HG02840 (cell line): ENCODE results near the gene TRIO.

Experiments used
- ATAC-seq: cut with Tn5 transposase; IDR thresholded peaks from one replicate; pipeline ENCODE4 v1.9.1; 2021; ENCODE audit warnings: mild to moderate bottlenecking, moderate library complexity, moderate number of reproducible peaks; ENCODE audit not compliant: unreplicated experiment, low FRiP score

TRIO gene

DNA sequence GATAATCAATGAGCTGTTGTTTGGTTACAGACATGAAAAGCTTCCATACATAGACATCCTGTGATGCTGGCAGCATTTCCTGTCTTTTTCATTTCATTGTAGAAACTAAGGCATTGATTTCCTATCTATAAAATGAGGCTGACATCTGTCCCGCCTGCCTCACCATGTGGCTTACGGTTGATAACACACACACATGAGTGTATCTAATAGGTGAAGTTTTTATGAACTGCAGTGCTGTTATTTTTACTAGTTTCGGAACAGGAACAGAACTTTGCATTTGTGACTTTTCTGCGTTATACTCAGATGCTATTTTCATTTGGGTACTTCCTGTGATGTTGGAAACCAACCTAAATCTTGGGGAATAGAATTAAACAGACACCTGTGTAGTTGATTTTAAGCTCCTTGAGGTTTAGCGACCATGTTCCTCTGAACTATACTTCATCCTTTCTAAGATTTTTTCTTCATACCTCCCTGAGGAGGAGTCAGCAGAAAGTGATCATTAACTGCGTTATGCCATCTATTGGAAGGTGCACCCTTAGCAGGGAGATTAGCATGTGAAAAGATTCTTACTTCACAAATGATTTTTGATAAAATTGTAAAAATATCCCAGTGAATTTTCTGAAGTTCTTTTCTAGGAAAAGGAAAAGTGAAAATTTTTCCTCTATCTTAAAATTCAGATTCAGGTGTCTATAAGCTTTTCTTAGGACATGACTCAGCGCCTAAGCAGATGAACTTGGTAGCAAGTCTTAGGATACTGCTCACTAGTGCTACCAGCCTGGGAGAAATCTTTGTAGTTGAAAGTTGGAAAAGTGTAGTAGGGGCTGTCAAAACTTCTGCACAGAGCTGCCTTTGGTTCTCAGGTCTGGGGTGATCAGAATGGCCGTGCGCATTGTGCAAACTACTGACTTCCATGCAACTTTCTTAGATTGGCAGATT lies 134.5 kb downstream of the TRIO start:
- ATAC-seq, result no peak

DNA sequence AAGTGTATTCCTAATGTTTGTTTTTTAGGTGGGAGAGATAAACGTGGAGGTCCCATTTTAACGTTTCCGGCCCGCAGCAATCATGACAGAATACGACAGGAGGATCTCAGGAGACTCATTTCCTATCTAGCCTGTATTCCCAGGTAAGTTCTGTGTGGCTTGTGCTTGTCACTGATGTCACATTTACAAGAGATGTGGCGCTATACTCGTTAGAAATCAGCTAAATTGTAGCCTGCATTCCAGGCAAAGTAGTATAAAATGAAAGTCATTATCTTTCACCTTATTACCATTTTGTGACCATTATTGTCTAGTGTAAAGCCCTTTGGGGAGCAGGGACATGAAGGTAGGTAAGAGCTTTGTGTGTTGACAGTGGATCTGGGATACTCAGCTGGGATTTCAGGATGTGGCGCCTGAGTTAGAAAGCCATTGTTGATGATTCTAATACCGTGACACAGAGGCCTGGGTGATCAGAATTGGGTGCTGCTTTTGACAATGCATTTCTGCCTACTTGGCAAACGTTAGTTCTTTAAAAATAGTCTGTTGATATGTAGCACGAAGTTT lies 137.2 kb downstream of the TRIO start:
- no peak for ATAC-seq

GRCh38 chr5:14281746-14282181 lies 138.6 kb downstream of the TRIO start:
- no peak for ATAC-seq

DNA sequence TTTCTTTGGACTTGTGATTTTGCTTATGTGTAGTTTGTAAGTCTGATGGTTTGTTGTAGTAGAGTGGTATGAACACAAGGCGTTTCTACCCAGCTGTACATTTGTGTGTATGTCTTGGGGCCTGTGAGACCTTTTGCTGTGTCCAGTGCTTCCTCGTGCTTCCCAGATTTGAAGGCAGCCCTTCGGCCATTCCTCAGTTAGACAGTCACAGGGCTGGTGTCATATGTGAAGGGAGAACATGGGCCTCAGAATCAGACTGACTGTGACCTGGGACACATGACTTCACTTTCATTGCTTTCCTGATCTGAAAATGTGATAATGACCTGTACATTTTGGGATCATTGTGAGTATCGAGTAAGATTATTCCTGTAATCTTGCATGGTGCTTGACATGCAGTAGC lies 140.0 kb downstream of the TRIO start:
- no peak for ATAC-seq

GRCh38 chr5:14284392-14285148 lies 141.4 kb downstream of the TRIO start:
- ATAC-seq, result no peak

GRCh38 chr5:14286007-14286406 lies 142.9 kb downstream of the TRIO start:
- ATAC-seq, result no peak

GRCh38 chr5:14286574-14287421 lies 143.7 kb downstream of the TRIO start:
- peak; percentile 67 for ATAC-seq

DNA sequence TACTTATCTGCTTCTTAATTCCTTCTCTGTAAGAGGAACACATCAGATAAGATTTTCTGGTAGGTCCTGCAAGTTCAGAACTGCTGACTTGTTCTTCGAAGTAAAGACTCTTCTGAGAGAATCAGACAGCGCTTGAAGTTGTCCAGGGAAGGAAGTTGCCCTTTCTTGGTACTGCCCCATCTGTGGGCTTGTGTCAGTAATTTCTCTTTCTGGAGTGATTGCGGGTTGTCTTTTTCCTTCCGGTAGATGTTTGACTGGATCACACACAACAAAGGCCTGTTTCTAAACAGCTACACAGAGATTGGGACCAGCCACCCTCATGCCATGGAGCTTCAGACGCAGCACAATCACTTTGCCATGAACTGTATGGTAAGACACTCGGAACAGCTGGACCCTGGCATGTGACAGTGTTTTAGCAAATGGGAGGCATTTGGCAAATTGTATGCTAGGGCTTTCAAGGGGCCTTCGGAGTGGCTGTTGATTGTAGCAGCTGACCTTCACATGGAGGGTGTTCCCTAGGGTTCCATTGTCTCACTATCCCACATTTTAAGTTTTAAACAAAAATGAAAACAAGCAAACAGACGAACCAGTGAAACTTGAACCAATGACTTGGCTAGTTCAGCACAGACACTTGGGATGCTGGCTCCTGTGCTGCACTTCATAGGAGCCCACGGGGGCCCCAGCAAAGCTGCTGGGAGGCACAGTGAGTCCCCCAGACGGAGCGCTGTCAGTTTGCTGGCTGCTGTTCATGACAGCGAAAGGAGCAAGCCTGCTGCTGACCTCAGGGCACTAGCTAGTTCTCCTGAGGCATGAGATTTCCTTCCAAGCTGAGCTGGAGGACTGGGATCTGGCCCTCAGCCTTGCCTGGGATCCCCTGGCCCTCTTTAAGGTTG lies 149.9 kb downstream of the TRIO start:
- ATAC-seq, result no peak

DNA sequence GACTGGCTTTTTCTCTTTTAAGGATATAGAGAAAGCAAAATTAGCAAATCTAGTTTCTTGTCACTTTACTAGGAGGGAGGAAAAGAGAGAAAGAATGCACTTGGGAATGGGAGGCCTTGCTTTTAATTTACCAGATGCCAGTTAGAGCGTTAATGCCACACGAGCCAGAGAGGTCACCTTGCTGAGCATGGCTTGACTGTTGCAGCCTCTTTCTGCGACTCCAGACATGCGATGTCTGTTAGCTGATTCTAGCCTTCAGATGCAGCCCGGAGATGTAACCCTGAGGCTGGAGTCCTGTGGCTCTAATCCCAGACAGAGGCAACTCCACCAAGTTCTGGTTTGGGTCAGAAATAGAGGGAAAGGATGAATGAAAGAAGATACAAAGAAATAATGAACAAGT lies 152.5 kb downstream of the TRIO start:
- no peak for ATAC-seq

DNA sequence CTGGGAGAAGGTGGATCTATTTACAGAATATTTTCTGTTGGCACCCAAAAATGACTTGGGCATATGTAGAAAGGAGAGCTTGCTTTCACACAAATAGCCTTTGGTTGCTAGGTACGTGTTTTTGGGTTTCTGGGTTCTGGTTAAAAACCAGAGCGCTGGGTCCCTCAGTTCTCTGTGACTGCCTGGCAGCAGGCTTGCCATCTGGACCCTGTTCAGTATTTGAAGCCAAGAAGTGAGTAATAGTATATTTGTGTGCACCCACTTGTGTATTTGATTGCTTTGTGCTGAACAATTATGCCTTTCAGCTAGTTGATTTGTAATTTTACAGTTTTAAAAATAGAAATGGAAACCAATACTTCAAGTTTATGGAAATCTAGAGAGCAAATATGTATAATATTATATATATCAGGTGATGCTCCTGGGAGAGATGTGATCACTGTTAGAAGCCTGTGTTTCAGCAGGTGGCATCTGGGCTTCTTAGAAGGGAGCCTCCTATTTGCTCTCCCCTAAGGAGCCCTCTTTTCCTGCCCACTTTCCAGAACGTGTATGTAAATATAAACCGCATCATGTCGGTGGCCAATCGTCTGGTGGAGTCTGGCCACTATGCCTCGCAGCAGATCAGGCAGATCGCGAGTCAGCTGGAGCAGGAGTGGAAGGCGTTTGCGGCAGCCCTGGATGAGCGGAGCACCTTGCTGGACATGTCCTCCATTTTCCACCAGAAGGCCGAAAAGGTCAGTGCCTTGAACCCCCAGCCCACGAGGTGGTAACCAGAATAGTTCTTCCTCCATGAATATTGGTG lies 153.6 kb downstream of the TRIO start:
- ATAC-seq, result no peak

DNA sequence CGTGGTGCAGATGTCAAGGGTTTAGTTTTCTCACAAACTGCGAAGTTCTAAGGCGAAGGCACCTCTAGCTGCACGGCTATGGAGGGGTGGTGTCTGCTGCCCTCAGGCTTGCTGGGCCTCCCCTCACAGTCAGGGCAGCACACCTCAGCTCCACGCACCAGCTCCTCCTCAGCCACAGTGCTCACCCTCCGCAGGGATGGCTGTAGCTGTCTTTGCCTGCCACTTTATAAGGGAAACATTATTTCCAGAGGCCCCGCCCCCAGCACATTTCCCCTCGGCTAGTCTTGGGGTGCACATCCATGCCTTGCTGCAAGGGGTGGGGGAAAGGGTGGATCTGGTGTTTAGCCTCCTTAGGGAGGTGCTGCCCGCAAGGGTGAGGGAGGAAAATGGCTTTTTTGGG lies 154.6 kb downstream of the TRIO start:
- ATAC-seq, result no peak

GRCh38 chr5:14298126-14298847 lies 155.1 kb downstream of the TRIO start:
- no peak for ATAC-seq

DNA sequence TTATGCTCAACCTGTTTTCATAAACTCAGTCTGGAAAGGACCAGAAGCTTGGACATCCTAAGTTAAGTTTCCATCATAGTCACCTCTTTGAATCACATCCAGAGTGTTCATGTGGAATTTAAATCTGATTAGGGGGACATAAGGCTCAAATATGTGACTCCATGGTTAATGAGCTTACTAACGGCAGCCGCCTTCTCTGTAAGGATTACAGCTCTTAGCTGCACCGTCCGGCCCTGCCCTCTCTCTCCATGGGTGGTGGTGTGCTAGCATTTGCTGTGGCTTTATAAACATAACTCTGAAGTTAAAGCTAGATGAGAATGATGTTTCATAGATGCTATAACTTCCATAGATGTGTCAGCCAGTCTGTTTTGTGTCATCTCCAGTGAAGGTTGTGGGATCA lies 156.5 kb downstream of the TRIO start:
- no peak for ATAC-seq

GRCh38 chr5:14301186-14301585 lies 158.0 kb downstream of the TRIO start:
- no peak for ATAC-seq

DNA sequence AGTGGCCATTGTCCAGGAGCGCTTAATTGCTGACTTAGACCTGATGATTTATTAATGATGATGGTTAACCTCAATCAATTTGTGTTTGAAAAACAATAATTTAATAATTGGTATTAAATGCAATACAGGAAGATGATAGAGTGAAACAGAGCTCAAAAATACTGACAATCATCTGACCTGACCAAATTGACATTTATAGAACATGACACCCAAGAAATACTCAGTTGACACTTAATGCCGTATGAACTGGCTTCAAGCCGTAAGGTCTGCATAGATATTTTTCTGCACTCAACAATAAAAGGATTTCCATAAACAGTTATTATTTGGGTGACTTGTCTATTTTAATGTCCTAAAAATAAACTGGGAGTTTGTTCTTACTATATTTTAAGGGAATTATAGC lies 159.2 kb downstream of the TRIO start:
- ATAC-seq, result no peak

DNA sequence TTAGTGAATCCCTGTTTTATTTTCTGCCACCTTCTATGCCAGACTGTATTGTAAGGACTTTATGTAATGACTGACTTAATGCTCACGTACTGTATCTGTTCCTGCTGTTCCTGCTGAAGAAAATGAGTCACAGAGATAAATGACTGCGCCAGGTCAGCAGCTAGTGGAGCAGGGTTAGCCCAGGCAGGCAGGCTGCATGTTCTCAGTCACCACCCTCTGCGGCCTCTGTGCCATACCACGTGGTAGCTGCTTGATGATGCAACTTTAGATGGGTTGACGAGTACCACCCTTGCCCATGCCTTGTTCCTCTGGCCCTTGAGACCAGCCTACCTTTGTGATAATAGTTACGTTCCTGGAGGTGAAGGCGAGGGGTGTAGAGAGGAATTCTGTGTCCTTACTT lies 161.9 kb downstream of the TRIO start:
- no peak for ATAC-seq

- no peak for ATAC-seq
Observed at GRCh38 chr5:14306329-14306815, 163.2 kb downstream of the TRIO start.
